IMR-90 (cell line): Measurements from ENCODE around the gene MYT1.
"Not testable (repeated sequence)": the region's sequence is repeated elsewhere in the genome, so short reads cannot be mapped to it uniquely, and the experiment has no call there.

Experiments
- BHLHE40 ChIP-seq: fragments of 150-350 bp; IDR thresholded peaks from 2 replicates; pipeline ENCODE4 v1.6.1; 2016; ENCODE audit warnings: mild to moderate bottlenecking, low read depth, low read length
- CEBPB ChIP-seq: IDR thresholded peaks from 2 replicates; pipeline ENCODE4 v1.6.1; 2012; ENCODE audit warnings: low read depth, low read length, improper control_type of control experiment
- CHD1 ChIP-seq: IDR thresholded peaks from 2 replicates; pipeline ENCODE4 v1.6.1; 2012; ENCODE audit warnings: low read depth, low read length, improper control_type of control experiment
- ELK1 ChIP-seq: fragments of 150-350 bp; IDR thresholded peaks from 2 replicates; pipeline ENCODE4 v1.6.1; 2016; ENCODE audit warnings: low read depth, mild to moderate bottlenecking, low read length, moderate library complexity, borderline replicate concordance
- MAFK ChIP-seq: IDR thresholded peaks from 2 replicates; pipeline ENCODE4 v1.6.1; 2012; ENCODE audit warnings: low read depth, low read length, improper control_type of control experiment
- MAZ ChIP-seq: IDR thresholded peaks from 2 replicates; pipeline ENCODE4 v1.6.1; 2012; ENCODE audit warnings: low read depth, mild to moderate bottlenecking, low read length, improper control_type of control experiment, moderate library complexity, borderline replicate concordance
- MXI1 ChIP-seq: IDR thresholded peaks from 2 replicates; pipeline ENCODE4 v1.6.1; 2012; ENCODE audit warnings: low read depth, mild to moderate bottlenecking, low read length, moderate library complexity, borderline replicate concordance
- NFE2L2 ChIP-seq: fragments of 150-350 bp; IDR thresholded peaks from 2 replicates; pipeline ENCODE4 v1.6.1; 2016; ENCODE audit warnings: low read depth, mild to moderate bottlenecking, low read length
- POLR2A ChIP-seq: IDR thresholded peaks from 2 replicates; pipeline ENCODE4 v1.6.1; 2012; ENCODE audit warnings: mild to moderate bottlenecking, low read depth, low read length
- RAD21 ChIP-seq: IDR thresholded peaks from 2 replicates; pipeline ENCODE4 v1.6.1; 2012; ENCODE audit warnings: low read length, improper control_type of control experiment
- RCOR1 ChIP-seq: IDR thresholded peaks from 2 replicates; pipeline ENCODE4 v1.6.1; 2012; ENCODE audit warnings: mild to moderate bottlenecking, low read length, improper control_type of control experiment; ENCODE audit not compliant: insufficient replicate concordance
- RFX5 ChIP-seq: IDR thresholded peaks from 2 replicates; pipeline ENCODE4 v1.8.0; 2012; ENCODE audit warnings: low read depth, mild to moderate bottlenecking, low read length, moderate library complexity
- TF ChIP-seq, protein P1 (sequence below): conservative IDR thresholded peaks from 2 replicates; pipeline ENCODE4 v1.5.1; 2012; ENCODE audit warnings: mild to moderate bottlenecking, low read depth, low read length, improper control_type of control experiment
- TF ChIP-seq, protein P2 (sequence below): fragments of 150-350 bp; IDR thresholded peaks from 2 replicates; pipeline ENCODE4 v1.6.1; 2017; ENCODE audit warnings: mild to moderate bottlenecking, antibody characterized with exemption, low read length, low read depth

DNA sequence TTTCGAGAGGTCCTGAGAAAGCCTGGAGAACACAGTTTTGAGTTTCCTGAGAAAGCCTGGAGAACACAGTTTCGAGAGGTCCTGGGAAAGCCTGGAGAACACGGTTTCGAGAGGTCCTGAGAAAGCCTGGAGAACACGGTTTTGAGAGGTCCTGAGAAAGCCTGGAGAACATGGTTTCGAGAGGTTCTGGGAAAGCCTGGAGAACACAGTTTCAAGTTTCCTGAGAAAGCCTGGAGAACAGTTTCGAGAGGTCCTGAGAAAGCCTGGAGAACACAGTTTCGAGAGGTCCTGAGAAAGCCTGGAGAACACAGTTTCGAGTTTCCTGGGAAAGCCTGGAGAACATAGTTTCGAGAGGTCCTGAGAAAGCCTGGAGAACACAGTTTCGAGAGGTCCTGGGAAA is 40.7 kb upstream of the MYT1 start:
- TF ChIP-seq RAD21, POLR2A, ELK1, BHLHE40, CEBPB, RFX5, MXI1, MAZ, CHD1, NFE2L2, MAFK, RCOR1: not testable (repeated sequence)
- TF ChIP-seq, protein P1, sequence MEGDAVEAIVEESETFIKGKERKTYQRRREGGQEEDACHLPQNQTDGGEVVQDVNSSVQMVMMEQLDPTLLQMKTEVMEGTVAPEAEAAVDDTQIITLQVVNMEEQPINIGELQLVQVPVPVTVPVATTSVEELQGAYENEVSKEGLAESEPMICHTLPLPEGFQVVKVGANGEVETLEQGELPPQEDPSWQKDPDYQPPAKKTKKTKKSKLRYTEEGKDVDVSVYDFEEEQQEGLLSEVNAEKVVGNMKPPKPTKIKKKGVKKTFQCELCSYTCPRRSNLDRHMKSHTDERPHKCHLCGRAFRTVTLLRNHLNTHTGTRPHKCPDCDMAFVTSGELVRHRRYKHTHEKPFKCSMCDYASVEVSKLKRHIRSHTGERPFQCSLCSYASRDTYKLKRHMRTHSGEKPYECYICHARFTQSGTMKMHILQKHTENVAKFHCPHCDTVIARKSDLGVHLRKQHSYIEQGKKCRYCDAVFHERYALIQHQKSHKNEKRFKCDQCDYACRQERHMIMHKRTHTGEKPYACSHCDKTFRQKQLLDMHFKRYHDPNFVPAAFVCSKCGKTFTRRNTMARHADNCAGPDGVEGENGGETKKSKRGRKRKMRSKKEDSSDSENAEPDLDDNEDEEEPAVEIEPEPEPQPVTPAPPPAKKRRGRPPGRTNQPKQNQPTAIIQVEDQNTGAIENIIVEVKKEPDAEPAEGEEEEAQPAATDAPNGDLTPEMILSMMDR = not testable (repeated sequence)
- TF ChIP-seq, protein P2, sequence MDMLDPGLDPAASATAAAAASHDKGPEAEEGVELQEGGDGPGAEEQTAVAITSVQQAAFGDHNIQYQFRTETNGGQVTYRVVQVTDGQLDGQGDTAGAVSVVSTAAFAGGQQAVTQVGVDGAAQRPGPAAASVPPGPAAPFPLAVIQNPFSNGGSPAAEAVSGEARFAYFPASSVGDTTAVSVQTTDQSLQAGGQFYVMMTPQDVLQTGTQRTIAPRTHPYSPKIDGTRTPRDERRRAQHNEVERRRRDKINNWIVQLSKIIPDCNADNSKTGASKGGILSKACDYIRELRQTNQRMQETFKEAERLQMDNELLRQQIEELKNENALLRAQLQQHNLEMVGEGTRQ = not testable (repeated sequence)
